CD14-positive monocyte (primary cell): ENCODE data around the gene UNG. TPM values are rescaled to one million over a fixed set of nuclear protein-coding genes. Genes with fewer than 3 reads are reported as not detected.

ENCODE experiments used
- DNase-seq, 3 donors: peaks; one replicate each; pipeline ENCODE4 v3.0.0-alpha.2; 2011 to 2022
- H2AFZ ChIP-seq: 2 replicates; pipeline ENCODE4 v1.6.0; 2012; ENCODE audit warnings: mild to moderate bottlenecking, low read depth, low read length, inconsistent platforms; ENCODE audit not compliant: insufficient read depth, poor library complexity, severe bottlenecking
- H3K27ac ChIP-seq, 2 donors: 1 replicate in 1 of 2; 2 replicates in 1 of 2; pipeline ENCODE4 v1.5.1; 2012 to 2013; ENCODE audit warnings: low read length in 2 of 2, control low read depth in 1 of 2, inconsistent platforms in 1 of 2, low read depth in 1 of 2, mild to moderate bottlenecking in 1 of 2
- H3K27me3 ChIP-seq, 2 donors: one replicate each; pipeline versions ENCODE4 v1.6.0 to v1.6.1; 2011 to 2013; ENCODE audit warnings: low read length in 2 of 2; ENCODE audit not compliant: control insufficient read depth in 2 of 2, insufficient read depth in 2 of 2
- H3K36me3 ChIP-seq, 2 donors: replicated peaks in 1 of 2; 1 replicate in 1 of 2; 2 replicates in 1 of 2; pipeline versions ENCODE4 v1.5.1 to v1.6.1; 2012 to 2013; ENCODE audit warnings: low read length in 2 of 2, control low read depth in 1 of 2, inconsistent platforms in 1 of 2, mild to moderate bottlenecking in 1 of 2; ENCODE audit not compliant: insufficient read depth in 2 of 2, control insufficient read depth in 1 of 2
- H3K4me1 ChIP-seq, 2 donors: 1 replicate in 1 of 2; 2 replicates in 1 of 2; pipeline versions ENCODE4 v1.5.1 to v1.6.1; 2012 to 2013; ENCODE audit warnings: low read length in 2 of 2, control low read depth in 1 of 2, inconsistent platforms in 1 of 2, mild to moderate bottlenecking in 1 of 2, moderate library complexity in 1 of 2; ENCODE audit not compliant: insufficient read depth in 2 of 2, control insufficient read depth in 1 of 2
- H3K4me2 ChIP-seq: replicated peaks from 2 replicates; pipeline ENCODE3; 2012; ENCODE audit warnings: low read length, moderate library complexity, mild to moderate bottlenecking; ENCODE audit not compliant: poor library complexity, severe bottlenecking; ENCODE audit errors: extremely low read depth
- H3K4me3 ChIP-seq, 3 experiments: fragments of 200-600 bp in 1 of 3; sonication (generic) in 1 of 3; replicated peaks in 1 of 3; 1 replicate in 2 of 3; 2 replicates in 1 of 3; pipeline ENCODE4 v1.5.1; 2011 to 2013; ENCODE audit warnings: low read length in 3 of 3, mild to moderate bottlenecking in 3 of 3, control low read depth in 2 of 3, low read depth in 2 of 3, inconsistent platforms in 1 of 3, moderate library complexity in 1 of 3
- H3K79me2 ChIP-seq: 2 replicates; pipeline ENCODE4 v1.6.0; 2012; ENCODE audit warnings: mild to moderate bottlenecking, control low read depth, inconsistent platforms, low read length, moderate library complexity; ENCODE audit not compliant: insufficient read depth
- H3K9ac ChIP-seq: 2 replicates; pipeline ENCODE4 v1.6.0; 2017; ENCODE audit warnings: low read length, mild to moderate bottlenecking; ENCODE audit not compliant: insufficient read depth, poor library complexity, severe bottlenecking
- H3K9me3 ChIP-seq, 2 donors: replicated peaks in 1 of 2; 1 replicate in 1 of 2; 2 replicates in 1 of 2; pipeline versions ENCODE4 v1.5.1 to v1.6.1; 2012 to 2013; ENCODE audit warnings: low read length in 2 of 2, control low read depth in 1 of 2; ENCODE audit not compliant: control insufficient read depth in 1 of 2, insufficient read depth in 1 of 2
- H4K20me1 ChIP-seq: 2 replicates; pipeline ENCODE4 v1.6.0; 2012; ENCODE audit warnings: mild to moderate bottlenecking, low read length, control low read depth, moderate library complexity; ENCODE audit not compliant: insufficient read depth
- H3K27ac Mint-ChIP-seq, 7 donors: one replicate each; pipeline ENCODE4 v1.8.0; 2020; ENCODE audit warnings: mild to moderate bottlenecking in 7 of 7, mixed read lengths in 7 of 7, moderate library complexity in 6 of 7, inconsistent platforms in 2 of 7
- H3K27me3 Mint-ChIP-seq, 3 donors: one replicate each; pipeline ENCODE4 v1.8.0; 2021 to 2022; ENCODE audit warnings: low read depth in 3 of 3, mild to moderate bottlenecking in 3 of 3, mixed read lengths in 3 of 3, moderate library complexity in 3 of 3, inconsistent platforms in 1 of 3
- H3K36me3 Mint-ChIP-seq, 2 donors: one replicate each; pipeline ENCODE4 v1.8.0; 2020; ENCODE audit warnings: mixed read lengths in 2 of 2, inconsistent platforms in 1 of 2, mild to moderate bottlenecking in 1 of 2
- H3K4me1 Mint-ChIP-seq: one replicate; pipeline ENCODE4 v1.8.0; 2020; ENCODE audit warnings: mild to moderate bottlenecking, mixed read lengths
- H3K4me3 Mint-ChIP-seq, 2 donors: one replicate each; pipeline ENCODE4 v1.8.0; 2020; ENCODE audit warnings: mild to moderate bottlenecking in 2 of 2, mixed read lengths in 2 of 2, moderate library complexity in 1 of 2
- H3K9me3 Mint-ChIP-seq, 7 donors: one replicate each; pipeline ENCODE4 v1.8.0; 2020 to 2022; ENCODE audit warnings: mixed read lengths in 7 of 7, mild to moderate bottlenecking in 6 of 7, moderate library complexity in 6 of 7, inconsistent platforms in 2 of 7
- CTCF ChIP-seq: fragments of 200-600 bp; IDR thresholded peaks from one replicate; pipeline ENCODE4 v1.8.0; 2022; ENCODE audit warnings: antibody characterized with exemption, mild to moderate bottlenecking
- WGBS: methylation state at CpG from one replicate; pipeline ENCODE4 v1.1.5; 2013; ENCODE audit warnings: missing lambda C conversion rate; ENCODE audit not compliant: insufficient coverage; 5-methylcytosine and 5-hydroxymethylcytosine counted together
- intact Hi-C, 2 donors: fragments of 100-400 bp; cut with micrococcal nuclease; formaldehyde crosslinking; loops; one replicate each; pipeline versions ENCODE4 v1.15.0 to v1.15.1; 2023
- polyA plus RNA-seq, 3 donors: library from polyadenylated mRNA; depleted of rRNA in 1 of 3; unstranded in 2 of 3; stranded (reverse) in 1 of 3; fragments of 300-500 nt in 2 of 3; fragments of >200 nt in 1 of 3; fragmentation: Illumina TruSeq in 2 of 3; gene quantifications; 1 replicate in 2 of 3; 2 replicates in 1 of 3; pipeline ENCODE4 v1.2.3, GENCODE V29; 2012 to 2021

Gene UNG
- polyA plus RNA-seq, 3 donors = 1.1 to 2.1 (median 2.0) TPM

- no peak for DNase-seq
- Histone ChIP-seq H3K4me1 (no peaks in the 10 kb centered on the region), H3K4me2 (no peak overlapping the region), H3K27me3 (no peaks in the 10 kb centered on the region), H3K4me3 (no peak overlapping the region), H3K9me3 (no peaks in the 10 kb centered on the region), H2AFZ (no peak overlapping the region), H3K27ac (no peak overlapping the region), H3K36me3 (no peaks in the 10 kb centered on the region), H3K9ac (no peak overlapping the region), H4K20me1 (no peaks in the 10 kb centered on the region), H3K79me2 (no peaks in the 10 kb centered on the region)
- Mint-ChIP-seq H3K9me3 (peaks cover 0 to 6% (median 2%) of the 10 kb centered on the region in 7 donors), H3K4me1 (no peaks in the 10 kb centered on the region), H3K27ac (no peak overlapping the region), H3K36me3 (no peaks in the 10 kb centered on the region), H3K4me3 (no peak overlapping the region), H3K27me3 (peaks cover 0 to 2% (median 0%) of the 10 kb centered on the region in 3 donors)
- intact Hi-C loops = loop anchor here in 1 of 2 donors (5.0 kb wide), 1 partner anchor 261 kb away; no protein-coding TSS in a partner anchor
- no peak for TF ChIP-seq CTCF
- 85% methylated on average over 16 of the region's 24 CpGs for WGBS
Measured at GRCh38 chr12:109131154-109132050, 34.0 kb downstream of the UNG start.

- Mint-ChIP-seq H3K9me3 (peaks cover 0 to 7% (median 2%) of the 10 kb centered on the region in 7 donors), H3K36me3 (no peaks in the 10 kb centered on the region), H3K27ac (no peak overlapping the region), H3K4me3 (no peak overlapping the region), H3K27me3 (peaks cover 0 to 2% (median 0%) of the 10 kb centered on the region in 3 donors), H3K4me1 (no peaks in the 10 kb centered on the region)
- Histone ChIP-seq H3K4me1 (no peaks in the 10 kb centered on the region), H3K36me3 (no peaks in the 10 kb centered on the region), H2AFZ (no peak overlapping the region), H3K4me2 (no peak overlapping the region), H3K4me3 (no peak overlapping the region), H3K27me3 (no peaks in the 10 kb centered on the region), H3K9ac (no peak overlapping the region), H3K9me3 (no peaks in the 10 kb centered on the region), H3K27ac (no peak overlapping the region), H3K79me2 (no peaks in the 10 kb centered on the region), H4K20me1 (no peaks in the 10 kb centered on the region)
- peak; percentile 79 for TF ChIP-seq CTCF
- intact Hi-C loops = loop anchor here in 1 of 2 donors (5.0 kb wide), 1 partner anchor 258 kb away; no protein-coding TSS in a partner anchor
- 68% methylated on average over 5 of the region's 6 CpGs for WGBS
- DNase-seq = peak in 2 of 3 donors; percentile 7 to 13
Measured at GRCh38 chr12:109134186-109134917, 37.0 kb downstream of the UNG start.
